Astrocyte of the hippocampus (primary cell): ENCODE results near the gene CCDC157.

Experiments
- DNase-seq: peaks from one replicate; pipeline ENCODE4 v3.0.0; 2011; ENCODE audit warnings: low read depth, low spot score

The CCDC157 gene

DNA sequence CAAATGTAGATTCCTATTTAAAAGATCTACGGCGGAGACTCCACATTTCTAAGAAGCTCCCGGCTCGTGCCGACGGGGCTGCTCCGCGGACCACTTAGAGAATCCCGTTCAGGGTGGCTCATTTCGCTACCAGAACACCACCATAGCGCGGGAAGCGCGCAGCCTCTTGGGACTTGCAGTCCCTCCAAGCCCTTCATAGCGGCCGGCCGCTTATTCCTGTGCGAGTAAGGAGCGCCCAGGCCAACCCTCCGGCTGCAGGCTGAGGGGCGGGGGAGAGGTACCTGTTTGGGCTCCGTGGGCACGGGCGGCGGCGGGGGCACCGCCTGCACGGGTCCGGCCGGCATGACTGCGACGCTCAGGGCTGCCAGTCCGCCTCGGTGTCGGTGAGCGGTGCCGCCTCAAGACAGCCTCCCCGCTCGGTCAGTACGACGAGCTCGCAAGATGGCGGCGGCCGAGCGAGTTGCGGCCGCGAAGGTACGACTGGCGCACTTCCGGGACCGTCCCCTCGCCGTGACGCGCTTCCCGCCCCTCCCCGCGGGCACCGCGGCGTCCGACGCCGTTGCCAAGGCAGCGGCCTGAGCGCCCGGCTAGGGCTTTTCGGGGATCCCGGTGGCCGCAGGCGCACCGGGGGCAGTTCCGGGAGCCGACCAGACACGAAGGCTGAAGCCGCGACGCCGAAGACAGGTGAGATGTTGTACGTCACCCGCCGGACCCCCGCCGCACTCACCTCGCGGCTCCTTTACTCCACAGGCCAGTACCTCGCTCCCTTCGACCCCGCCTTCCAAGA is at the start of gene CCDC157, which contains the start of gene SF3A1:
Gene CCDC157 (plus strand): TSS at position 559 of the 787 bp plus-strand sequence. CDS start 8,994 bp downstream, outside the sequence.
Gene SF3A1 (minus strand): TSS at position 446 of the 787 bp plus-strand sequence. CDS start 102 bp downstream, at position 344.
- DNase-seq = peak; percentile 98

DNA sequence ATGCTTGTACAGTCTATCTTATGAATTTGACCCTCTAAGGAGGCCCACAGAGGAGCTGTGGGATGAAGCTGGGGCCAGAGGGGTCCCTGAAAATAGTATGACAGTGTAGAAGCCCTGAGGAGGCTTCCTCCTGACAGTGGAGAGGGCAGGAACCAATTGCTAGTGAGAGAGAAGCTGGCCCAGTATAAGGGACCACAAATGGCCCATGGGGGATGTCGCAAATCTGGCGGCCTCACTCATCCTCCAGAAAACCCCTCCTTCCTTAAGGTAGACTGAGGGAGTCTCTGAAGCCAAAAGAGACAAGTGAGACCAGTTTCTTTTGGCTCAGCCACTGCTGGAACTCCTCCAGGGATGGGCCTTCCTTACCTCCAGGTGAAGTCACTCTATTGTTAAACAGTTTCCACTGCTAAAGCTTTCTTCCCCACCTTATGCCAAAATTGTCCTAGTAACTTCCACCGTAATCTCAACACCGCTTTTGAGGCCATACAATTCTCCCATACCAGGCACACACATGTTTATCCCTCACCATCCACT is 49.7 kb upstream of the CCDC157 start:
- no peak for DNase-seq

DNA sequence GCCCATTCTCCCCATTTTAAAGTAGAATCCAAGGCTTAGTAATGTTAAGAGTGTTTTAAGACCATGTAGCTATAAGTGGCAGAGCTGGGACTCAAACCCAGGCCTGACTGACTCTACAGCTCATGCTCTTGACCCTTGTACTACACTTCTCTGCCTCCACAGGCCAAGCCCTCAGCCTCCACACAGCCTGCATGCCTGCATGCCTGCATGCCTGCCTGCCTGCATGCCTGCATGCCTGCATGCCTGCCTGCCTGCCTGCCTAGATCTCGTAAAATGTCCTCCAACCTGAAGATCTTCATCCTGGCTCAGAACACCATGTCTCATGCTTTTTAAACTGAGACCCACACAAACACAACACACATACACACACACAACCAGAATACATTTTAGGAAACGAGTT is 48.7 kb upstream of the CCDC157 start:
- DNase-seq = no peak

DNA sequence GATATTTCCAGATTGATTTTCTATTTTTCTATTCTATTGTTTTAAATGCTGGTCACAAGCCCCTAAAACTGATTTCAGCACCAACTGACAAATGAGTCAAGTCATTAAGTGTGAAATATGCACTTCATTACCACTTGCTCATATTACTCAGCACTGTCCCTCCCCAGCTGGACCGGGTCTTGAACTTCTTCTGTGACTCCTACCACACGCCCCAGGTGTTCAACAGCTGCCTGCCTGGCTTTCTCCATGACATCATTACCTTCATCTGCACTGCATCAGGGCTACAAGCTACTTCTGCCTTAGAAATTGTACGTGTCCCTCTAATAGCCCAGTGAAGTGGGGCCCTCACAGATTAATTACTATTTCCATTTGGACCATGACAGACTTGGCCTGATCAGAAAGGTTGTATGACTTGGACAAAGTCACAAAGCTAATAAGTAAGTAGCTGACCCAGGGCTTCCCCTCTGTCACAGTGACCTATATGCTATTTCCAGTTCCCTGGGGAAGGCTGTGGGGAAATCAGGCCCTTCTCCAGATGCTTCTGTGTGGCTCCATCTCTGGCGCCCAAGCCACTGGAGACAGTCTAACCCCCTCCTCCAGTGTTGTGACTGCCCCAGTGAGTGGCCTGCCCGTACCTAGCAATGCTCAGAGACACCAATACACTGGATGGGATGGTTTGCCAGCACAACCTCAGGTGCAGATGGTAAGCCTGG is 48.1 kb upstream of the CCDC157 start:
- no peak for DNase-seq

DNA sequence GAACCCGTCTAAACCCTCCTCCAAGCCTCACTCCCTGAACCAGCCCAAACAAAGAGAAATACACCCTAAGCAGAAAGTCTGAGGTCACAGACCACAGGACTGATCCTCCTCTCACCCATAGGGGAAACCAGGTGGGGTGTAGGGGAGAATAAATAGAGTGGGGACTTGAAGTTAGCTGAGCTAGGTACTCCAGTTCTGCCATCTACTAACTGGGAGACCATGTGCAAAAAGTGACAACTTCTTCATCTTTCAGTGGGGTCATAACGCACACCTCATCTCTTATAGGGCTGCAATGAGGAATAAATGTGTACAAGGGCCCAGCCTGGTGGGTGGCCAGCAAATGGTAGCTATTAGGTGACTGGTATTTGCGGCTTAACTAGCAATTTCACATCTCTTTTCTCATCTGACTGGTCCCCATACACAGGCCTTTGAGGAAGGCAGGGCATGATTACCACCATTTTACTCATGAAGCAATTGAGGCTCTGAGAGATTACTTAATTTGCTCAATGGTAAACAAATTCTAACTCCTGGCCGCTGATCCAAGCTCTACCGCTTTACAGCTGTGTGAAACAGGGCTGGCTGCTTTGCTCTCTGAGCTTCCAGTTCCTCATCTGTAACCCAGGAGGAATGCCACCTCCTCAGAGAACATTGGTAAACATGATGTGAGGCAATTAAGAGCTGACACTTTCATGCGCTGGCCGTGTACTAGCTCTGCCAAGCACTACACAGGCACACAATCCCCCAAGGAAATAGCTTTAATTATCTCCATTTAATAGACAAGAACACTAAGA is 46.7 kb upstream of the CCDC157 start:
- peak; percentile 82 for DNase-seq

DNA sequence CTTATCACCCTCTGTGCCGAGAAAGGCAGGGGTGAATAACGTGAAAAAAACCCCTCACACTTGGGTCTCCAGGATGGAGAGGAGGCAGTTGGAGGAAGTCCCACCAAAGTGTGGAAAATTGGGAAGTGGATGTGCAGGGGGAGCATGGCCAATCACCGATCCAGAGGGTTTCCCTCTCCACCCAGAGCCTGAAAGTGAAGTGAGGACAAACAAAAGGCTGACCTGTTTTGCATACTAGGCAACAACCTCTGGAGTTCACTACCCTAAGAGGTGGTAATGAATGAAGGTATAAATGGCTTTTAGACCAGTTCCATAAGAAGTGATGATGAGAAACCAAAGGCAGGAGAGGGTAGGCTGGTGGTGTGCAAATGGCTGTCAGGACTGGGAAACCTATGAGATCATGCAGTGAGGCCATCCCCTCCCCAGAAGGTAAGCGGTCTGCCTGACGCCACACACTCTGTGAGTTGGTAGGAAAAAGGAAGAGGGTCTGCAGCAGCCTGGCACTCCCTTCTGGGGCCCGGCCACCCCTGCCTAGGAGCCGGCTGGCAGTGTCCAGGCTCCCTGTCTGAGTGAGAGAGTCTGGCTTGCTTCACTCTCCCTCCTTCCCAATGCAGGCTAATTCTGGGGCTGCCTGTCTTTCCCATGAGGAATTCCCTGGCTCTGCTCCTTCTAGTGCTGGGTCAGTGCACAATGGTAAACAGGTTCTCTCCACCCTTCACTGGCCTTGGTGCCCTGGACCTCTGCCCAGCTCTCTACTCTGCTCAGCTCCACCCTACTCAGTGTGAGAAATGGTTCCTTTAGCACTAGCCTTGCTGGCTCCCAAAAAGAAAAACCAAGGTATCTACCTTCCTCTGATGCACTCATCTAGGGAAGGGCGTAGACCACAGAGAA is 45.7 kb upstream of the CCDC157 start:
- DNase-seq = peak; percentile 83

DNA sequence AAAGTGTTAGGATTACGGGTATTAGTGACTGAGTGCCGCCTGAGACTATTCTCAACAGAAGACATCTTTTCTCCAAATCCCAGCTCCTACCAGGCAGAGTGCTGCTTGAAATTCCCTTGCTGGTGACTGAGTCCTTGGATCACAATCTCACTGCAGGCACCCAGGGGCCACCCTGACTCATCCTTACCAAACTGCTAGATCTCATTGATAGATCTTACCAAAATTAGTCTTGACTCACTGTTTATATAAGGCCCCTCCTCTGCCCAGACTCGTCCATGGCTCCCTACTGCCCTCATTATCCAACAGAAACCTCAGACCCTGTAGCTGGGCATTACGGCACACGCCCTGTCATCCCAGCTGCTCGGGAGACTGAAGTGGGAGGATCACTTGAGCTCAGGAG is 44.8 kb upstream of the CCDC157 start:
- no peak for DNase-seq

DNA sequence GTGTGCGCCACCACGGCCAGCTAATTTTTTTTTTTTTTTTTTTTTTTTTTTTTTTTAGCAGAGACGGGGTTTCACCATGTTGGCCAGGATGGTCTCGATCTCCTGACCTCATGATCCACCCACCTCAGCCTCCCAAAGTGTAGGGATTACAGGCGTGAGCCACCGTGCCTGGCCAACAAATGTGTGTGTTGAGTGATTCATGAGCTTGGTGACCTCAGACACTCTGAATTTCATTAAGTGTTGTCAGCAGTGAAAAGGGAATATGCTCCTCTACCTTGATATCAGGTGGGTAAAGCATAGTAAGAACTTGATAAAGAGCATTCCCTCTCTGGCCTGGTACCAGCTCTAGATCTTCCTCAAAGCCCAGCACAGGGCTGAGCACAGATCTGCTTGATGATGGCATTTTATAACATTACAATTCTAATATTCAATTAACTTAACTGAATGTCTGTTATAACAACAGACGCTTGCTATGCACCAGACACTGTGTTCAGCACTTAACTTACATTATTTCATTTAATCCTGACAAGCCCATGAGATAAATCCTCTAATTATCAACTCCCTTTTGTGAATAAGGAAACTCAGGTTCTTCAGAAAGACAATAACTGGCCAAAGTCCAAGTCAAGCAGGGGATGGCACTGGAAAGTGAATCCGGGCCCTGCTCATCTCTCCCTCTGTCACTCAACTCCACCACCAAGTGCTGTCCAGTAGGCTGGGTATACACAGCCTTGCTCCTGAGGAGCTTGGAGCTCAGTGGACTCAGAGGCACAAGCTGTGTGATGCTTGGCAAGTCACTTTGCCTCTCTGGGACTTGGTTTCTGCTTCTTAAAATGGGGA is 43.1 kb upstream of the CCDC157 start:
- DNase-seq = no peak

DNA sequence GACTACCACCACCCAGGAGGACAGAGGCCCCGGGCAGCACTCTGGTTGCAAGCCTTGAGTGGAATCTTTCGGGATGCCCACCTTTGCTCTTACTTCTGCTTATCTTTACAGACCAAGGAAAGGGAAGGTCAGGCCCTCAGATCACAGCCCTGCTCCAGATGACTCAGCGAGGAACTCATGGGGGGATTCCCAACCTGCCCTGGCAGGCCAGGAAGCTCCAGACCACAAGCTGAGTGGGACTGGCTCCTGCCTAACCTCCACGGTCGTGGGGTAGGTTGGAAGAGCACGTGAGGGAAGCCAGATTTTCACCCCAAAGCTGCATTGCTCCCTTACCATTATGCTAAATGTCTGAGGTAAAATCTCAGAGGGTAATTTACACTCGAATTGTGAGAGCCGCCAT is 41.9 kb upstream of the CCDC157 start:
- DNase-seq = peak; percentile 49

DNA sequence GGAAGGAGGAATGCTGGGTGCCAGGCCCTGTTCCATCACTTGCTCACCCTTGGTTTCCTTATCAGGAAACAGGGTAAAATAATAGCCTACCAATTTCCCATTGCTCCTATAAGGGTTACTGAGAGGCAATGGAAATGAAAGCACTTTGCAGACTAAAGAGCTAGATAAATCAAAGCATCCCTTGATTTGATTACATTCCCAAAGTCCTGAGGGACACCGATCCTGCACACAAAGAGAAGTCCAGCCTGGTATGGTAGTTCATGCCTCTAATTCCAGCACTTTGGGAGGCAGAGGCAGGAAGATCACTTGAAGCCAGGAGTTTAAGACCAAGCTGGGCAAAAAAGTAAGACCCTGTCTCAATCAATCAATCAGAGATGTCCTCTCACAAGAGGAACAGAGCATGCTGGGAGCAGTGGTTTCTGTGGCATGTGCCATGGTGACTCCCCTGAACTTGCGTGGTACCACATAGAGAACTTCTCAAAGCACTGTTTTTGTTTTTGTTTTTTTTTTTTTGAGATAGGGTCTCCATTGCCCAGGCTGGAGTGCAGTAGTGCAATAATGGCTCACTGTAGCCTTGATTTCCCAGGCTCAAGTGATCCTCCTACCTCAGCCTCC is 40.7 kb upstream of the CCDC157 start:
- DNase-seq = no peak

DNA sequence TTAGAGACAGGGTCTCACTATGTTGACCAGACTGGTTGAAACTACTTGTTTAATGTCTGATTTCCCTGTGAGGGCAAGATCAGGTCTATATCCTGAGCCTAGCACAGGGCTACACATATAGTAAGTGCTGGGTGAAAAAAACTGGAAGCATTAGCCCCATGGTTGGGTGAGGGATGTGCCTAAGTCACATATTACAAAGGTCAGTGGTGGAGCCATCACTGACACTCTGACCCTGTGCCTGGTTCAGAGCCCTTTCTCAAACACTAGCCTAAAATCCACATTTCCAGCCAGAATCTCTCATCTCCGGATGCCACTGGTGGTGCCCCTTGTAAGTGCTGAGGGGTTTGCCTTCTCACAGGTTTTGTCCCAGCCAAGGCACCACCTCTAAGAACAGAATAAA is 39.0 kb upstream of the CCDC157 start:
- DNase-seq = no peak

DNA sequence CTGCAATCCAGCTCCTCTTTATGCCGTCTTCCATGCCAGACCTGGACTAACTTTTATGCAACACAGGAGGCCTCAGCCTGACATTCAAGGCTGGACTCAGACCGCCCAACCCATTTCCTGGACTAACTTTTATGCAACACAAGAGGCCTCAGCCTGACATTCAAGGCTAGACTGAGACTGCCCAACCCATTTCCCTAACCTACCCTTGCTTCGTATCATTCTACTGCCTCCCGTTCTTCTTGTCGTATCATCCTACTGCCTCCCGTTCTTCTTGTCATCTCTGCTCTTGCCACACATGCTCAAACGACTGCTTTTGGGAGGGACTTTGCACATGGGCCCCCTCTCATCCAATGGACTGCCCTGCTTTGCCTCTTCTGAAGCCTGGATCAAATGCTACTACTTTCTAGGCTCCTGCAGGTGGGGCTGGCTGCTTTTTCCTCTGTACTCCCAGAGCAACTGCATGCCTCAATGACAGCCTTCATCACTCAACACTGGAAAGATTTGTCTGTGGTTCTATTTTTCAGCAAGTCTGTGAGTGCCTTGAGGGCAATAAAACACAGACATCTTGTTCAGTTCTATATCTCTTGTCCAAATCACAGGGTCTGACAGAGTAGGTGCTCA is 37.9 kb upstream of the CCDC157 start:
- no peak for DNase-seq

DNA sequence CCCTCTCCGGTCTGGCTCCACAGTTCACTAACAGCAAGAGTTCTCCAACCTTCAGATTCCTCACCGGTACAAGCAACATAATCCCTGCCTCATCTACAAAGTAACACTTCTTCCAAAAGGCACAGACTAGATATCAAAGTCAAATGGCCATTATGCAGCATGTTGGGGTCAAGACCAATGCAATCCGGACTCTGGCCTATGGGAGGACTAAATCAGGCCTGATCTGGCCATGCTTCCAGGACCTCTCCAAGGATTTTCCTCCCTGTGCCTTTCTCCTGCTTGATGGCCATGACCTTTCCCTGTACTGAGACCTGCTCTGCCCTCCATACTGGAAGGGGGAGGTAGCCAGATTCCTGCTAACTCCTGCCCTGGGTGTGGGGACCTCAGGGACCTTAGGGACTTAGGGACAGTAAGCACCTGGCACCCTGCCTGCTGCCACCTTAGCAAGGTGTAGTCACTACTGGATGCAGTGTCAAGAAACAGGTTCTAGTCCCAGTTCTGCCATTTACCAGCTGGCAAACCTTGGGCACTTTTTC is 36.7 kb upstream of the CCDC157 start:
- DNase-seq = no peak

DNA sequence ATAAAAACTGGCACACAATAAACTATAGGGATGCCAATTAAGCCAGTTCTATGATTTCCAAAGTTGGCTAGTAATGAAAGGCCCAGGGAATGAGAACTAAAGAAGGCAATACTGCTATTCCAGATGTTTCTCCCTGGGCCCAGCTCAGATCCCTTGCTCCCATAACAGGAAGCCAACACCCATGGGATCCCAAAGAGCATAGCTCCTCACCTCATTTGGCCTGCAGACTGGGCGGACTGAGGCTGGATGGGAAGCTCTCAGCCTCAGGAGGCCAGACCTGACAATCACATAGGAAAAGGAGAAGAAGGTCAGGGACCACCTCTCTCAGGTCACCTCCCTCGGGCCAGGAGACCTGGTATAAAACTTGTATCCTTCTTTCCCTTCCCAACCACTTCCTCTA is 35.3 kb upstream of the CCDC157 start:
- no peak for DNase-seq

DNA sequence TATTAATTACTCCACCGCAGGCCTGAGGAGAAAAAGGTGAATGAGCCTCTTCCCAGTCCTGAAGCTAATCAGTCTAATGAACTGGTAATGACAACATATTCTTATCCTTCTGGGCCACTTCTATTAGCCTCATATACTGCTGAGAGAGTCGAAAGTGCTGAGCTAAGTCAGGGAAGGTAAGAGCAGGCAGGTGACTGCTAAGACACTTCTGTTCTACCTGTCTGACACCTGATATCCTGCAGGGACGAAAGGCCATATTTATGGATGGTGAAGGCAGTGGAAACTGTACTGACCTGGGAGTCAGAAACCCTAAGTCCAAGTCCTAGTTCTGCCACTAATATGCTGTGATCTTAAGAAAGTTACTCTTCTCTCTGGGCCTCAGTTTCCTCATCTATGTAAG is 33.6 kb upstream of the CCDC157 start:
- DNase-seq = no peak

DNA sequence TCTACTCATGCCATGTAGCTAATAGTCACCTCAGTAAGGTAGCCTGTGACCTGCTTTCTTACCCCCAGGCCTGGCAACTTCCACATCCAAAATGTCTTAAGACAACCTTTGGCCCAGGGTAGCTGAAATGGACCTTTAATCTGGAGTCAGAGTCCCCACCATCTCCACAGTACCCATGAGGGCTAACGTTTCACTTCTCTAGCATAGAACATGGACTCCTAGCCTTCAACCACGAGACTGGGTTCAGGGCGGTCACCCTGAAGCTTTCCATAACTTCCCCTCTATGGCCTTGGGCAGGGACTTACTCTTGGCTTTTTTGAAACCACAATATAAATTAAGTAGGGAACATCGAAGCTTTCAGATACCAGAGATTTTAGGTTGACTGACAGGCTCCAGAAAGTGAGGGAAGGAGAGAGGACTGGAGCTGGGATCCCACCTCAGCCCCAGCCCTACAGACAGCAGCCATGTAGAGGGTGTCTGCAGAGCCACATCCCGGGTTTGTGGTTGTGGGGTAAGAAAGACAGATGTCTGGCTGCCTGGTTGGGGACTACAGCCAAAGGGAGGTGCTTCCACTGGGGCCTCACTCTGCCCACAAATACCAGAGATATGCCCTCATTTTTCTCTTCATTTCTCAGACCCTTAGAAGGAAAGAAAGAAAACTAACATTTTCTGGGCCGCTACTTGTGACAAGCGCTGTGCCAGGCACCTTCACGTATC is 32.6 kb upstream of the CCDC157 start:
- peak; percentile 75 for DNase-seq

DNA sequence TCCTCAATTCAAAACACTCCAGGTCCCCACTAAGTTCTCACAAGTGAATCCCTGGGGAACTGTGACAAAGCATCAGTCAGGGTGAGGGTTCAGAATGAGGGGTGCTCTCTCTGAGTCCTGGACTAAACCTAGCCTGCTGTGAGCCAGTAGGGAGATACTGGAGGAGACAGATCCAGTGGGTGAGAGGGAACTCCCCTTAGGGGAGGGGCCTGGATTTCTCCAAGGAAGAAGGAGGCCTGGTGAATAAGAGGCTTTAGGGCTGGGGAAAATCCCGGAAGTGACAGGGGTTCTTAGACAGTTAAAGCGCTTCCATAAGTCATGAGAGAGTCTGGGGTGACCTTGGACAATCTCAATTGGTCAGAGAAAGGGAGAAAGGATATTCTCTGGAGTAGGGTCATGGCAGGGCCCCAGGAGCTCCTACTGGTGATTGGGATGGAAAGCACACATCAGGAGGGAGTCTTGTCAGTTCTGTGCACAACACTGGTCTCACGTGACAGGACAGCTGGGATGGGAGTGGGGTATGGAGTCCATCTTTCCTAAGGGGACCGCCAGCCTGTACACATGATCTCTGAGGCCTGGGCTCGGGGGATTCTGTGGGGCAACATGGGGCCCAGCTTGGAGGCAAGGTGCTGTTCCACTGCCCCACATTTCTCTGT is 31.6 kb upstream of the CCDC157 start:
- peak; percentile 78 for DNase-seq
